Peyer's patch (tissue), 4 donors: ENCODE data around the gene ARHGAP22. TPM values are rescaled to one million over a fixed set of nuclear protein-coding genes. Genes with fewer than 3 reads are reported as not detected.

ENCODE experiments used
- DNase-seq, 3 donors: peaks; one replicate each; pipeline ENCODE4 v3.0.0-alpha.2; 2017 to 2019
- H3K27ac ChIP-seq, 4 donors: fragments of 200-600 bp; sonication (generic); one replicate each; pipeline ENCODE4 v1.5.1; 2016 to 2019
- H3K27me3 ChIP-seq, 2 donors: fragments of 200-600 bp; sonication (generic); one replicate each; pipeline ENCODE4 v1.5.1; 2019
- H3K36me3 ChIP-seq, 3 donors: fragments of 200-600 bp; sonication (generic); one replicate each; pipeline ENCODE4 v1.5.1; 2016 to 2019
- H3K4me1 ChIP-seq, 4 donors: fragments of 200-600 bp; sonication (generic); one replicate each; pipeline ENCODE4 v1.5.1; 2016 to 2019
- H3K4me3 ChIP-seq, 4 donors: fragments of 200-600 bp; sonication (generic); 1 replicate in 3 of 4; 2 replicates in 1 of 4; pipeline ENCODE4 v1.5.1; 2016 to 2019; ENCODE audit warnings: mild to moderate bottlenecking in 1 of 4
- H3K9me3 ChIP-seq, 4 donors: fragments of 200-600 bp; sonication (generic); one replicate each; pipeline ENCODE4 v1.5.1; 2016 to 2019; ENCODE audit warnings: mild to moderate bottlenecking in 1 of 4
- POLR2A ChIP-seq, 2 donors: fragments of 450-650 bp; IDR thresholded peaks; one replicate each; pipeline ENCODE4 v1.5.1; 2017; ENCODE audit warnings: antibody characterized with exemption in 2 of 2, mild to moderate bottlenecking in 2 of 2, moderate library complexity in 2 of 2
- total RNA-seq, 4 donors: library from RNA; depleted of rRNA; stranded (reverse); fragments of >200 nt; gene quantifications; one replicate each; pipeline ENCODE4 v1.1.0, GENCODE V29; 2016
- TF ChIP-seq, protein P1 (sequence below), 6 experiments: fragments of 450-650 bp in 4 of 6; fragments of 200-600 bp in 2 of 6; sonication (generic) in 1 of 6; IDR thresholded peaks; one replicate each; pipeline ENCODE4 v1.5.1; 2017 to 2019; ENCODE audit warnings: antibody characterized with exemption in 6 of 6, mild to moderate bottlenecking in 3 of 6, moderate library complexity in 1 of 6

ARHGAP22 gene
- total RNA-seq, 4 donors from 2014 or later: 1.9 to 10.7 (median 8.3) TPM; not detected in 1

DNA sequence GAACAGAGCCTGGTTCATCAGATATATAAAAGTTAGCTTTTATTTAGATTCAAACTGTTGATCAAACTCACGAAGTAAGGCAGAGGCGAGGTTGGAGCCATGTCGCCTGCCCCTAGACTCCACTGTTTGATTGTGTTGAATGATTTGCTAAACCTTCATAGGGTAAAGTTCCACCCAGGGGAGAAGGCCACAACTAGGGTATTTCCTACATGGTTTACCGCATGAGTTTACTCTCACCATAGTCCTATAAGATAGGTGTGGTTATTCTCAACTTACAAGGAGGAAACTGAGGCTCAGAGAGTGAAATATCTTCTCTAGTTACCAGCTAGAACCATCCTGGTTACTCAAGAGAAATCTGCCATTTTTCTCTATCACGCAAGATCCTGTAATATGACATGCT, 31.8 kb downstream of the ARHGAP22 start:
- no peak for DNase-seq
- H3K27me3 ChIP-seq: no peaks in the 10 kb centered on the region
- no peaks in the 10 kb centered on the region for H3K4me1 ChIP-seq
- H3K27ac ChIP-seq: no peak overlapping the region
- TF ChIP-seq, protein P1, sequence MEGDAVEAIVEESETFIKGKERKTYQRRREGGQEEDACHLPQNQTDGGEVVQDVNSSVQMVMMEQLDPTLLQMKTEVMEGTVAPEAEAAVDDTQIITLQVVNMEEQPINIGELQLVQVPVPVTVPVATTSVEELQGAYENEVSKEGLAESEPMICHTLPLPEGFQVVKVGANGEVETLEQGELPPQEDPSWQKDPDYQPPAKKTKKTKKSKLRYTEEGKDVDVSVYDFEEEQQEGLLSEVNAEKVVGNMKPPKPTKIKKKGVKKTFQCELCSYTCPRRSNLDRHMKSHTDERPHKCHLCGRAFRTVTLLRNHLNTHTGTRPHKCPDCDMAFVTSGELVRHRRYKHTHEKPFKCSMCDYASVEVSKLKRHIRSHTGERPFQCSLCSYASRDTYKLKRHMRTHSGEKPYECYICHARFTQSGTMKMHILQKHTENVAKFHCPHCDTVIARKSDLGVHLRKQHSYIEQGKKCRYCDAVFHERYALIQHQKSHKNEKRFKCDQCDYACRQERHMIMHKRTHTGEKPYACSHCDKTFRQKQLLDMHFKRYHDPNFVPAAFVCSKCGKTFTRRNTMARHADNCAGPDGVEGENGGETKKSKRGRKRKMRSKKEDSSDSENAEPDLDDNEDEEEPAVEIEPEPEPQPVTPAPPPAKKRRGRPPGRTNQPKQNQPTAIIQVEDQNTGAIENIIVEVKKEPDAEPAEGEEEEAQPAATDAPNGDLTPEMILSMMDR (IDR thresholded peaks at IDR 0.05): no peak
- no peak for TF ChIP-seq POLR2A (IDR thresholded peaks at IDR 0.05)
- H3K36me3 ChIP-seq: no peaks in the 10 kb centered on the region
- no peak overlapping the region for H3K4me3 ChIP-seq
- H3K9me3 ChIP-seq: no peaks in the 10 kb centered on the region

DNA sequence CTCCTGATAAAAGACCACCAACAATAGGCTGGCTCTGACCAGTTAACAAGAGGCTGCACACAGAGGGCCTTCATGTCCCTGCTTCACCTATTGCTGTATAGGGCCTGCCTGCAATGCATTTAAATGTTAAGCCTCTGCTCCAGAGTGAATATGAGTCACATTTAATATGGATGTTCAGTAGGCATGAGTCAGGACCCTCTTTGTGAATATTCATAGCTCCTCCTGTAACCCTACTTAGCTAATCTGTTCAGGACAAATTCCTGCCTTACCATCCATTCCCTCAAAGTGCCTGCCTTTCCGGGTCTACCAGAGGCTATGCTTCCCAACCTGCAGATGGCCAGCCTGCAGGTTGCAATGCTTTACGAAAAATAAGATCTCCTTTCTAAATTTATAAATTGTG, 32.5 kb downstream of the ARHGAP22 start:
- TF ChIP-seq POLR2A (IDR thresholded peaks at IDR 0.05): no peak
- TF ChIP-seq, protein P1 (IDR thresholded peaks at IDR 0.05): no peak
- no peaks in the 10 kb centered on the region for H3K9me3 ChIP-seq

DNA sequence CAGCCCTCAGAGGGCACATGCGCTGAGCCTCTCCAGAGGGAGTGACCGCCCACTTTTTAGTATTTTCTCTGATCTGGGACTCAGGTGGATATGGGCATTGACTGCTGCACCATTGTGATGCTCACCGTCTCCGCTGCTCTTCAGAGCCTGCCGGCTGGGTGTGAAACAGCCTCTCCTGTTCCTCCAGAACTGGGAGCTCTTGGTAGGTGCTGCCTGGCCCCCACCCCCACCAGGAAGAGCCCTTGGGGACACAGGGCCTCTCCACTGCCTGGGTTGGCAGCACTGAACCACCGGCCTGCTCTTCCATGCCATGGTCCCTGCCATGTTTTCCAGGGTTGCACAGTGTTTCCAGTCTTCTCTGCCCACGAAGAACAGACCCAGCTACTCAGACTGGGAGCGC, 36.3 kb downstream of the ARHGAP22 start:
- H3K4me1 ChIP-seq: no peaks in the 10 kb centered on the region
- TF ChIP-seq, protein P1 (IDR thresholded peaks at IDR 0.05): no peak
- TF ChIP-seq POLR2A (IDR thresholded peaks at IDR 0.05): no peak
- H3K36me3 ChIP-seq: no peaks in the 10 kb centered on the region
- H3K9me3 ChIP-seq: no peaks in the 10 kb centered on the region
- no peak overlapping the region for H3K27ac ChIP-seq
- no peak for DNase-seq
- no peak overlapping the region for H3K4me3 ChIP-seq
- no peaks in the 10 kb centered on the region for H3K27me3 ChIP-seq

More for the DNA sequence above, 32.5 kb downstream of the ARHGAP22 start:
- Histone ChIP-seq H3K36me3 (no peaks in the 10 kb centered on the region), H3K27ac (no peak overlapping the region), H3K27me3 (no peaks in the 10 kb centered on the region), H3K4me1 (no peaks in the 10 kb centered on the region), H3K4me3 (no peak overlapping the region)
- DNase-seq: no peak

DNA sequence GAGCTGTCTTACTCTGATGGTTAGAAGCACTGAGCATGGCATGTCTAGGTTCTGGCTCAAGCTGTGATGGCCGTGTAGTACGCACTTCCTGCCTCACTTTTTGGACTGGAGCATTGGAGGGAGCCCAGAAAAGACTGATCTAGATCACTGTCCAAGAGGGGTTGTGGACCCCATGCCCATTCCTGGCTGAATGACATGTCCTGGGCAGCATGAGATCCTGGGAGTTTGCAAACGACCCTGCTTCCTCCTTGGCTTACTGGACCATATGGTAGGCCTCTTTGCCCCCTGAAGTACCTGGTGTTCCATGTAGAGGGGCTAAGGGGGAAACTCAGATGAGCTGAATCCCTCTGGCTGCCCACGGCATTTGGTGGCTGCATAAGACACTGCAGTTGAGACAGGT, 36.7 kb downstream of the ARHGAP22 start:
- H3K27me3 ChIP-seq: no peaks in the 10 kb centered on the region
- TF ChIP-seq, protein P1 (IDR thresholded peaks at IDR 0.05): no peak
- no peak for TF ChIP-seq POLR2A (IDR thresholded peaks at IDR 0.05)
- no peaks in the 10 kb centered on the region for H3K4me1 ChIP-seq
- no peaks in the 10 kb centered on the region for H3K9me3 ChIP-seq
- no peak for DNase-seq
- no peak overlapping the region for H3K27ac ChIP-seq
- no peak overlapping the region for H3K4me3 ChIP-seq
- H3K36me3 ChIP-seq: no peaks in the 10 kb centered on the region

DNA sequence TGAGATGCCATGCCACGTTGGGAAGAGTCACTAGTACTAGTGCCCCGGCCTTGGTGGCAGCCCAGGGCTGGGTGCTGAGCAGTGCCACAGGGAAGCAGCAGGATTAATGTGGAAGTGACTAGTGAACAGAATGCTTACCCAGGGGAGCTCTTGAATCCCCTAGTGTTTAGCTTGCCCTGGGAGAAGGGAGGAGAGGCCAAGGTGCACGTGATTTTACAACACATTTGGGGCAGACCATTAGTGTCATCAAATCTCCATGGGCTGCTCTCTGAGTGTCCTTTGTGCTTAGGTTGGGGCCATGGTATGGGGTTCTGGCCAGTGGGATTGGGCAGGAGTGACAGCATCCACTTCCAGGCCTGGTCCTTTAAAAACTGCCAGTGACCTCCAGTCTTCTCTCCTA, 37.5 kb downstream of the ARHGAP22 start:
- TF ChIP-seq, protein P1 (IDR thresholded peaks at IDR 0.05): no peak
- Histone ChIP-seq H3K27ac (no peak overlapping the region), H3K4me3 (no peak overlapping the region), H3K9me3 (no peaks in the 10 kb centered on the region), H3K4me1 (no peaks in the 10 kb centered on the region), H3K27me3 (no peaks in the 10 kb centered on the region), H3K36me3 (no peaks in the 10 kb centered on the region)
- DNase-seq: no peak
